Lung (tissue), 12 donors: ENCODE data around the gene MATN1. TPM values are rescaled to one million over a fixed set of nuclear protein-coding genes. Genes with fewer than 3 reads are reported as not detected.

ENCODE experiments used
- ATAC-seq: fragments of 200-7000 bp; cut with Tn5 transposase; one replicate; pipeline ENCODE4 v1.9.1; 2020; ENCODE audit warnings: moderate number of reproducible peaks; ENCODE audit not compliant: insufficient read depth, low FRiP score
- DNase-seq, 3 donors: peaks; one replicate each; pipeline ENCODE4 v3.0.0-alpha.2; 2013 to 2017
- H3K27ac ChIP-seq, 2 donors: one replicate each; pipeline ENCODE4 v1.5.1; 2013; ENCODE audit warnings: mild to moderate bottlenecking in 2 of 2, moderate library complexity in 2 of 2, control low read depth in 1 of 2, inconsistent platforms in 1 of 2, low read depth in 1 of 2, low read length in 1 of 2
- H3K27me3 ChIP-seq, 3 donors: one replicate each; pipeline ENCODE4 v1.5.1; 2013; ENCODE audit warnings: low read length in 2 of 3; ENCODE audit not compliant: control insufficient read depth in 3 of 3, insufficient read depth in 3 of 3
- H3K36me3 ChIP-seq, 4 donors: one replicate each; pipeline ENCODE4 v1.5.1; 2013; ENCODE audit warnings: low read length in 4 of 4, mild to moderate bottlenecking in 1 of 4, moderate library complexity in 1 of 4; ENCODE audit not compliant: control insufficient read depth in 4 of 4, insufficient read depth in 4 of 4
- H3K4me1 ChIP-seq, 5 donors: one replicate each; pipeline ENCODE4 v1.5.1; 2013; ENCODE audit warnings: low read length in 5 of 5, mild to moderate bottlenecking in 2 of 5, moderate library complexity in 1 of 5; ENCODE audit not compliant: control insufficient read depth in 5 of 5, insufficient read depth in 5 of 5
- H3K4me3 ChIP-seq: one replicate; pipeline ENCODE4 v1.5.1; 2013; ENCODE audit warnings: mild to moderate bottlenecking, control low read depth, moderate library complexity
- H3K9ac ChIP-seq, 2 donors: one replicate each; pipeline ENCODE4 v1.5.1; 2013; ENCODE audit warnings: low read length in 2 of 2, control low read depth in 1 of 2; ENCODE audit not compliant: insufficient read depth in 1 of 2
- H3K9me3 ChIP-seq, 4 donors: one replicate each; pipeline ENCODE4 v1.5.1; 2013; ENCODE audit warnings: low read length in 3 of 4, mild to moderate bottlenecking in 1 of 4, moderate library complexity in 1 of 4; ENCODE audit not compliant: control insufficient read depth in 4 of 4, insufficient read depth in 3 of 4
- WGBS, 2 donors: extraction: QIAGEN DNeasy Blood & Tissue Kit; methylation state at CpG; one replicate each; pipeline ENCODE4 v1.1.7; 2013; 5-methylcytosine and 5-hydroxymethylcytosine counted together
- polyA plus RNA-seq, 2 donors: library from polyadenylated mRNA; stranded (reverse); fragments of 200-250 nt; gene quantifications; one replicate each; pipeline ENCODE4 v1.2.1, GENCODE V29; 2013
- total RNA-seq, 2 donors: library from RNA; depleted of rRNA in 1 of 2; stranded (reverse); fragments of >200 nt in 1 of 2; gene quantifications; one replicate each; pipeline ENCODE4 v1.2.1, GENCODE V29; 2014 to 2021
- TF ChIP-seq, protein P1 (sequence below): IDR thresholded peaks from 2 replicates; pipeline ENCODE4 v1.5.1; 2012; ENCODE audit warnings: mild to moderate bottlenecking; ENCODE audit errors: control extremely low read depth, extremely low read depth
- donor health status: control.
- donor health status: control.
- donor health status: Bipolar disorder and iron deficiency.
- donor health status: healthy.
- donor health status: DM: yes; HTN: yes; CAD: no.

The MATN1 gene
- total and polyA plus RNA-seq, 4 donors: 0.15 to 0.57 (median 0.17) TPM

DNA sequence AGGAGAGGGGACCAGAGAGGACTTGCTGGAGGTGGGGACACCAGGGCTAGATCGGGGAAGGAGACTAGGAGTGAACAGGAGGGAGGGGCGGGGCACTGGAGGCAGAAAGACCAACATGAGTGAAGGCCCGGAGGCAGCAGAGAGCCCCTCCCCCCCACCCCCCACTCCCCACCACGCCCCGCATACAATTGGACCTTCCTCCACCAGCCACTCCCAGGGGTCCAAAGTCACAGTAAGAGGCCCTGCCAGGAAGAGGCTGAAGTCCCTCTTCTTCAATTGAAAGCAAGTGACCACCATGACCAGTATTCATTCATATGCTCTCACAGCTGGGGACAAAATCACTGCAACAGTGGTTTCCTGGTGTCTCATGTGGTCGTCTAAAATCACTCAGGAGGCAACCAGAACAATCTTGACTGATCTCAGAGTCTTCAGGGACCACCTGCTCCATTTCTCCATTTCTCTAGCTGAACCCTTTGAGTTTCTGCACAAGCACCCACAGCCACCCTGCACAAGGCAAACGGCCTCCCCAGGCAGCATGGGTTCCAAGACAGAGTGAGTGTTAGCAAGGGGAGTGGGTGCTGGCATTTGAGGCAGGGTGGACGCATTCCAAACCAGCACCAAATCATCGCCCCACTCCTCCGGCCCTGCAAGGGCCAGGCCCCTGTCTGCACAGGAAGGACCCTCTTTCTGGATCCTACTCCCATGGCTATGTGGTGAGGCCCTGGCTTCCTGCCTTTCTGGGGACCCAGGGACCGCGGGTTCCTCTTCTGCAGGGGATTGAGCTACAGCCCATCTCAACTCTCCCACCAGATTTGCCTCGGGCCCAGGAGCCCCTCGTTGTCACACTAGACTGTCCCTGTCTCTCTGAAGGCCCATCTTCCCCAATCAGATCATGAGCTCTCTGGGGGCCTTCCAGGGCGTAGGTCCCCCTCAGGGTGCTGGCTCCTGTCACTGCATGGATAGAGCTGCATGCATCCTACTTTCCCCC is 17.2 kb upstream of the MATN1 start:
- no peak for DNase-seq
- WGBS, 2 donors: 51 to 69% methylated on average over 15 of the region's 15 CpGs
- peaks cover 0 to 4% (median 0%) of the 10 kb centered on the region in 5 donors for H3K4me1 ChIP-seq
- no peak overlapping the region for H3K27ac ChIP-seq
- H3K4me3 ChIP-seq: no peak overlapping the region
- H3K27me3 ChIP-seq: no peaks in the 10 kb centered on the region
- ATAC-seq: no peak
- H3K36me3 ChIP-seq: peaks cover 0 to 35% (median 0%) of the 10 kb centered on the region in 4 donors
- H3K9me3 ChIP-seq: peaks cover 0 to 2% (median 0%) of the 10 kb centered on the region in 4 donors
- H3K9ac ChIP-seq: no peak overlapping the region
- TF ChIP-seq, protein P1, sequence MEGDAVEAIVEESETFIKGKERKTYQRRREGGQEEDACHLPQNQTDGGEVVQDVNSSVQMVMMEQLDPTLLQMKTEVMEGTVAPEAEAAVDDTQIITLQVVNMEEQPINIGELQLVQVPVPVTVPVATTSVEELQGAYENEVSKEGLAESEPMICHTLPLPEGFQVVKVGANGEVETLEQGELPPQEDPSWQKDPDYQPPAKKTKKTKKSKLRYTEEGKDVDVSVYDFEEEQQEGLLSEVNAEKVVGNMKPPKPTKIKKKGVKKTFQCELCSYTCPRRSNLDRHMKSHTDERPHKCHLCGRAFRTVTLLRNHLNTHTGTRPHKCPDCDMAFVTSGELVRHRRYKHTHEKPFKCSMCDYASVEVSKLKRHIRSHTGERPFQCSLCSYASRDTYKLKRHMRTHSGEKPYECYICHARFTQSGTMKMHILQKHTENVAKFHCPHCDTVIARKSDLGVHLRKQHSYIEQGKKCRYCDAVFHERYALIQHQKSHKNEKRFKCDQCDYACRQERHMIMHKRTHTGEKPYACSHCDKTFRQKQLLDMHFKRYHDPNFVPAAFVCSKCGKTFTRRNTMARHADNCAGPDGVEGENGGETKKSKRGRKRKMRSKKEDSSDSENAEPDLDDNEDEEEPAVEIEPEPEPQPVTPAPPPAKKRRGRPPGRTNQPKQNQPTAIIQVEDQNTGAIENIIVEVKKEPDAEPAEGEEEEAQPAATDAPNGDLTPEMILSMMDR: no peak

DNA sequence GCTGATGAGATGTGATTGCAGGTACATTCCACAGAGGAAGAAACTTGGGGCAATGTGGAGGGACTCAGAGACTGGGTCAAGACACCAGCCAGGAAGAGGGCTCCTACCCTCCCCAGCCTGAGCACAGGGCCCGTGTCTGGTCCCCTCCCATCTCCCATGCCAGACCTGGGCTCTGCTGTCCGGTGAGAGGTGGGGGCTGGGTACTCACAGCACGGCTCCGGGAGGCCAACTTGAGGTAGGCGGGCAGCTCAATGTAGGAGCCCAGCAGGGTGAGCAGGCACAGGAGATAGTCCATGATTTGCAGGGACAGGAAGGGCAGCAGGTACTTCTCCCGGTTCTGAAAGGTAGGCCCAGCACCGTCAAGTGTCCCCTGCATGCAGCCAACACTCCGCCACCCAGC is 16.2 kb upstream of the MATN1 start:
- Histone ChIP-seq H3K36me3 (peaks cover 0 to 35% (median 0%) of the 10 kb centered on the region in 4 donors), H3K4me3 (no peak overlapping the region), H3K27ac (no peak overlapping the region), H3K27me3 (no peaks in the 10 kb centered on the region), H3K9me3 (peaks cover 0 to 2% (median 0%) of the 10 kb centered on the region in 4 donors), H3K9ac (no peak overlapping the region), H3K4me1 (peaks cover 0 to 4% (median 0%) of the 10 kb centered on the region in 5 donors)
- TF ChIP-seq, protein P1: no peak
- WGBS, 2 donors: 89 to 90% methylated on average over 8 of the region's 8 CpGs
- DNase-seq (no peak), ATAC-seq (no peak)

DNA sequence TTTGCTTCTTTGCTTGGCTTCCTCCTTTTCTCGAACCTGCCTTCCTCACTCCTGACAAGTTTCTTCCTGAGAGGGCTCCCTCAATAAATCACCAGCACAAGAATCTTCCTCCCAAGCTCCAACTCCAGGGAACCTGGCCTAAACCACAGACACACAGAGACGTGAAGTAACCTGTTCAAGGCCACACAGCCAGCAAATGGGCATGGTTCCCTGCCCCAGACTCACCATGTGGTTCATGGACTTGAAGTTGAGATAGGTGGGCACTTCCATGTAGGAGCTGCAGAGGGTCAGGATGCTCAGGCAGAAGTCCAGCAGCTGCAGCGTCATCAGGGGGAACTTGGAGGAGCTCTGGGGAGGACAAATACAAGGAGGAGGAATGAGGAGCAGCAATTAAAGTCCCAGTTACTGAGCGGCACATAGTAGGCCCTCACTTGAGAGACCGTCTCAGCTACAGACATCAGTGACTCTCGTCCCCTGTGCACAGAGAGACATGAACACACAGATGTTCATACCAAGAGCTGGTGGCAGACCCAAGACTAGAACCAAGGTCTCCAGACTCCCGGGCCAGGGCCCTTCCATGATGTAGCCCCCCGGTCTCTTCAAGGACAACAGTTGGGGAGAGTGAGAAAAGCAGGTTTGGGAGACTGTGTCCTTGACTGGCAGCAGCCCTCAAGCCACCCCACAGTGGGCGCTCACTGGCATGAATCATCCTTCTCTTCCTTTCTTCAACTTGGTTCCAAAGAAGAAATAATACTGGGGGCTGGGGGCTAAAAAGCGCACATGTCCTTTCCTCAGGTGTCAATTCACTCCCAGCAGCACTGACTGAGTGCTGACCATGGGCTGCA is 15.6 kb upstream of the MATN1 start:
- H3K27me3 ChIP-seq: no peaks in the 10 kb centered on the region
- H3K9me3 ChIP-seq: peaks cover 0 to 2% (median 0%) of the 10 kb centered on the region in 4 donors
- H3K4me1 ChIP-seq: peaks cover 0 to 3% (median 0%) of the 10 kb centered on the region in 5 donors
- H3K9ac ChIP-seq: no peak overlapping the region
- WGBS, 2 donors: 89 to 92% methylated on average over 10 of the region's 10 CpGs
- H3K36me3 ChIP-seq: peaks cover 0 to 39% (median 0%) of the 10 kb centered on the region in 4 donors
- TF ChIP-seq, protein P1: no peak
- no peak for DNase-seq
- no peak overlapping the region for H3K27ac ChIP-seq
- no peak overlapping the region for H3K4me3 ChIP-seq
- no peak for ATAC-seq
